NCI-H146 (cell line): Measurements from ENCODE around the gene TSPAN17.

Experiments used
- DNase-seq: peaks from one replicate; lab custom pipeline; 2025; lab: John Stamatoyannopoulos, UW

TSPAN17 gene

DNA sequence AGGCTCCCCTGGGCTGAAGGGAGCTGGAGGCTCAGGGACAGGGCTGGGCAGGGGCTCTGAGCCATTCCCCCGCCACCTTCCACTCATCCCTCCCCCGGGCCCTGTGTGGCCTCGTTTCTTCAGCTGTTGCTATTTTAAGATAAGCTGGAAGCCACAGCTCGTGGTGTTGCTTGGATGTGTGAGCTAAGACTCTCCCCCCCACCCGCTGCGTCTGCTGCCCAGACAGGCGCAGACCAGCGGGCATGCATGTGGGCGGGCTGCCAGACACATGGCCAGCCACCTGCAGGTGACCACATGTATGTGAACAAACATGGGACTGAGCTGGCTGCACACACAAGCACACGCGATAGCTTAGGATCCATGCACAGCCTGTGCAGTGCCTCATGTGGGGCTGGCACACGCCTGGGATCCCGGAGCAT, 25.6 kb upstream of the TSPAN17 start:
- DNase-seq: no peak

DNA sequence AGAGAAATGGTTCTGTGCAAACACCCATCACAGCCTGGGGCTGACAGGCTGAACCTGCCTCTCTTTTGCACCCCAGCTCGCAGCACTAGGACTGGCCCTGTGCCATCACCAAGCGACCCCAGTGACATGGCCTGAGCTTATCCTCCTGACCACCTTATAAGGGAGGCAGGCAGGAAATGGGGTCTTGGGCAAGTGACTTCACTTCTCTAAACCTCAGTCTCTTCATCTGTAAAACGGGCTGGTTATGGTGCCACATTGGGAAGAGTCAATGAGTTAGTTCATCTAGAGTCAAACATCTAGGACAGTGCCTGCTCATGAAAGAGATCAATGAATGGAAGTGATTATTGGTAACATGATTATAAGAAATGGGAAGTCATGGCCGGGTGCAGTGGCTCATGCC, 23.1 kb upstream of the TSPAN17 start:
- no peak for DNase-seq

DNA sequence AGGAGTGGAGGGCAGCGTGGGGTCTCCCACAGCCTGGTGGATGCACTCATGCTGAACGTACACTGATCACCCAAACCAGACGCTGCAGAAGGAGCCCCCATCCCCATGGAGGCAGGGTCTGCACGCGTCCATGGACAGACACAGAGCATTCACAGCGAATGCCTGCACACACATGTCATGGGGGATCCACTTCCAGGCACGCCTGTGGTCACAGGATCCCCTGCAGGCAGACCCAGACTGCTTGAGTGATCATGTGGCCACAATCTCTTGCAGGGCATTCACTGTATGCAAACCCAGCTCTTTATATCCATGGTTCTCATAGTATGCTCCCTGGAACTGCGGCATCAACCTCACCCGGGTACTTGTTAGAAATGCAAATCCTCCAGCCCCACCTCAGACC, 22.3 kb upstream of the TSPAN17 start:
- DNase-seq: no peak

DNA sequence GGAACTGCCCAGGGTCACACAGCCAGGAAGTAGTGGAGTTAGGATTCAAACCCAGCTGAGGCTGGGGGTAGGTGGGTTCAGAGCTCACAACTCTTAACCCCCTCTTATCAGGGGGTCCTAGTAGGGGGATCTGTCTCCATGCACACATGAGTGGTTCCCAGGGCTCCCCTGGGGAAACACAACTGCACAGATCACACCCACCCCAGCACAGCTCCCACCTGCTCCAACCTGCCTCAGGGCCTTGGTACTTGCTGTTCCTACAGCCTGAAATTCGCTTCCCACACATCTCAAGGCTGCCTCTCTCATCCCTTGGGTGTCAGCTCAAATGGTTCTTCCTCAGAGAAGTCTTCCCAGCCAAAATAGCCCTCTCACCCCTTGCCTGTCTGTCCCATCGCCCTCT, 21.8 kb upstream of the TSPAN17 start:
- DNase-seq: no peak

DNA sequence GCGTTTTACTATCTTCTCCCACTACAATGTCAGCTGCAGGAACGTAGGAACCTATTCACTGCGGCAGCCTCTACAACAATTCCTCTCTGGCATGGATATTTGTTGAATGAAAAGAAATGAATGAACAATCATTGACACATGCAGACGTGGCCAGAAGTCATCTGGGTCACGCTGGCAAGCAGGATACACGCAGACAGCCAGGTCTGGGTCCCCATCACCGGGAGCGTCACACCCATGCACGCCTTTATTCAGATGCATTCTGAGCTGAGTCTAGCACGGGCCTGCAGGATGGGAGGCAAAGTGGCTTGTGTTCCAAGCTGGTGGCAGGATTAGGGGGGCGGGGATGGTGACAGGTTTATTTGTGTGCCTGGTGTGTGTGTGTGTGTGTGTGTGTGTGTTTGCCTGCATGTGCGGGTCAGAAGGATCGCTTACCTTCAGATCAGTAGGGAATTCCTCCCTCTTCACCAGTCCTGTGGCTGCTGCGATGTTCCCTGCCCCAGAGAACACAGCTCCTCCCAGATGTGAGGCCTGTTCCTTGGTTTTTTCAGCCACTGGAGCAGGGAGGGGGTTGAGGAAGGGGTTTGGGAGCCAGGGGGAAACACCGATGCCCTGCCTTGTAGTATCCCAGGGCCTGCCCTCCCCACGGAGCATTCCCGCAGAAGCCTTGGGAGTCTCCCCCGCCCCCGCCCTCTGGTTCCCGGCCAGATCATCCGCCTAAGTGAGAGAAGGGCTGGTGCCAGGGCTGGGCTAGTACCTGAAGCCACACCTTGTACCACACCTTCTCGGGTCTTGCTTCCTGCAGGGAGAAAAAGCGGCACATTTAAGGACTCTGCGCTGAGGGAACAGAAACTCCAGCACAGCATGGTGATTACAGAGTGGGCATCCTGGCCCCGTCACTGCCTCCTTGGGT, 21.1 kb upstream of the TSPAN17 start:
- no peak for DNase-seq

DNA sequence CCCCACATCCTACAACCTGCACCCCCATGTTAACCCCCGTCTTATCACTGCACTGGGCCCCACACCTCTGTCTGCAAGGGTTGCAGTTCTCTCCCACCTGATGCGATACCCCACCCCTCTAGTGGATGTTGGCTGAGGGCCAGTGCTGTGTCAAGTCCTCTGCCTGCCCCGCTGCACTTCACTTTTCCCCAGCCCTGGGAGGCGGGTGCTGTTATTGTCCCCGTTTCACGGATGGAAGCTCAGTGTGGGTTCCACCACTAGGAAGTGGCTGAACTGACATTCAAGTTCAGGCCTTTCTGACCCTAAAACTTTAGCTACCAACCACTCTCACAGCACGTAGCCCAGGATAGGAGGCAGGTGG, 20.4 kb upstream of the TSPAN17 start:
- no peak for DNase-seq

DNA sequence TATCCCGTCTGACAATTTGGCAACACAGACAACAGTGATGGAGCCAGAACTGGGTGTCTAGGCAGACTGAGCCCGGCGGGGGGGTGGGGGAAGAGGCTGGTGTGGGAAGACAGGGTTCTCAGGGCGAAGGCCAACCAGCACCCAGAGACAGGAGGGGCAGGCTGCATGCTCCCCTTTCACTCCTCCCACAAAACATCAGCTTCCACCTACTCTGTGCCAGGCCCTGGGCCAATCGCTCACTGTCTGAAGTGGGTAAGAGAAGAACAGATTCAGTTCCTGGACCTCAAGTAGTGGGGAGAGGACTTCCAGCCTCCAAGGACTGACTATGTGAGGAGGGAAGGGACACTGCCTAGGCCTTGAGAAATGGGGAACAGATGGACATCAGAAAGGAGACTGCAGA, 19.7 kb upstream of the TSPAN17 start:
- DNase-seq: no peak

DNA sequence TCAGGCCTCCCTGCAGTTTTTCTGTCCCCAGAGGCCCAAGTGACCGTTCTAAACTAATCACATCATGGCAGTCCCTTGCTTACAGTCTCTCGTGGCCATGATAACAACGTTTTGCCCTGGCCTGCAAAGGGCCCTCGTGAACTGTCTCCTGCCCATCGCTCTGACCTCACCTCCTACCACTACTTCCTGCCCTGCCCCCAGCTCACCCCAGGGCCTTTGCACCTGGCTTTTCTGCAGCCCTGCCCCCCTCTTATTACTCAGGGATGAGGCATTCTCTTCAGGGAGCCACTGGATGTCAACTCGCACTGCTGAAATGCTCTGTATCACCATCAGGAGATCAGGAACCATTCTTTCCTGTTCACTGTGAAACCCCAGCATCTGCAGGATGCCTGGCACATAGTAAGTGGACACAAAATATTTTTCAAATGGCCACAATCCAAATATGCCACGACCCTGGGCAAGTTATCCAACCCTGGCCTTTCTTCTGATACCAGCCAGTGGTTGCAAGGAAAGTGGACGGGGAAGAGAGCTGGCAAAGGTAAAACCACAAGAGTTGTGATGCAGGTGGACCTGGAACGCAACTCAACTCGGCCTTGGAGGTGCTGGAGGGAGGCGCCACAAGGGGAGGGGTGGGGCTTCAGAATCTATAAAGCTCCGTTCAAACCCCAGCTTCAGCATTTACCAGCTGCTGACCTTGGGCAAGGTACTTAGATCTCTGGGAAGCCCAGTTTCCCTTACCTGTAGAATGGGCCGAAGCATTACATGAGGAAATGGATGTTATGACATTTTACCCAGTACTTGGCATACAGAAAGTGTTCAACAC, 18.7 kb upstream of the TSPAN17 start:
- no peak for DNase-seq

DNA sequence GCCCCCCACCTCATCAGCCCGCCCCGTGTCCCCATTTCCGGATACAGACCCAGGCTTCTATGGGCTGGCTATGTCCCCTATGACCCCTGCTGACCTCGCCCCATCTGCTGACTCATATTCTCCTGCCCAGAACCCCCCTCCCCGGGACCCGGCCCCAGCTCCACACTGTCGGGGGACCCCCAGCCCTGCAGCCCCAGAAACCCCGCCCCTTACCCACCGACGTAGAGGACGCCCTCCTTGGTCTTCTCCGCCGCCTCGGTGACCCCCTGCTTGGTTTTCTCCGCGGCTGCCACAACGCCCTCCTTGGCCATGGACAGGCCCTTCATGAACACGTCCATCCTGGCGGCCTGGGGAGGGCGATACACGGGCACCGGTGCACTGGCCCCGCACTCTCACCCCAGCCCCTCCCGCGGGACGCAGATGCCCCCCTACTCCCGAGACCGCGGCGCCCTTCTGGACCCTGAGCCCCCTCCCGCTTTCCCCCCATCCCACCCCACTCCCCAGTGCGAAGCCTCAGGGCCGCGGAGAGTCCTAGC, 17.9 kb upstream of the TSPAN17 start:
- DNase-seq: no peak

DNA sequence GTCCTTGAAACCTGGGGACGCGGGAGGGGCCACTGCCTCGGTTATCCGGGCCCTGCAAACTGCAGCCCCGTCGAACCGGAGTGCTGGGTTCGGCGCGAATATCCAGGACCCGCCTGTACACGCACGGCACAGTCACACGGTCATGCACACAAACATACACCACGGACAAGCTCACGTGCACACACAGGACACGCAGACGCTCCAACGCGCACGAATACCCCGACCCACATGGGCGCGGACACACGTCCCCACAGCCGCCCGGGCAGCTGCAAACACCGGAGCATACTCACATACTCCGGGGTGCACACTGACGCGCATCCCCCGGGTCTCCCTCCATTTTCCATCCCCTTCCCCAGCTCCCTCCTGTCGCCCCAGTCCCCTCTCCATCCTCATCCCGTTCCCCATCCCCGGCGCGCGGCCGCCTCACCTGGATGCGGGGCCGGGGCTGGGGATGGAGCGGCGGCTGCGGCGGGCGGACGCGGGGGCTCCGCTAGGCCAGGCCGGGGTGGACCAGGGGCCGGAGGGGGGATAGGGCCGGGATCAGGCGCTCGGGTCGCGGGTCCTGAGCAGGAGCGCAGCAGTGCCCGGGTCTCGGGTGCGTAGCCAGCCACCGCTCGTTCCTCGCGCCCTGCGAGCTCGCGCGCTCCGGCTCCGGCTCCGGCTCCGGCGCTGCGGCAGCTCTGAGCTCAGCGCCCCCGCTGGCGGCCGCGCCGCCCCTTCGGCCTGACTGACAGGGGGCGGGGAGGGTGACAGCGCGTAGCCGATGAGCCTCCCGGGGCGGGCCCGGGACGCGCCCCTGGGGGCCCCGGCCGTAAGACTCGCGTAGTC, 17.2 kb upstream of the TSPAN17 start, which contains the start of the genes EIF4E1B and SNCB:
Gene EIF4E1B (plus strand): TSS at position 823 of the 828 bp plus-strand sequence. CDS start 12,113 bp downstream, outside the sequence.
Gene SNCB (minus strand): TSS at position 682 of the 828 bp plus-strand sequence. CDS start 880 bp downstream, outside the sequence.
- DNase-seq: peak; percentile 54

DNA sequence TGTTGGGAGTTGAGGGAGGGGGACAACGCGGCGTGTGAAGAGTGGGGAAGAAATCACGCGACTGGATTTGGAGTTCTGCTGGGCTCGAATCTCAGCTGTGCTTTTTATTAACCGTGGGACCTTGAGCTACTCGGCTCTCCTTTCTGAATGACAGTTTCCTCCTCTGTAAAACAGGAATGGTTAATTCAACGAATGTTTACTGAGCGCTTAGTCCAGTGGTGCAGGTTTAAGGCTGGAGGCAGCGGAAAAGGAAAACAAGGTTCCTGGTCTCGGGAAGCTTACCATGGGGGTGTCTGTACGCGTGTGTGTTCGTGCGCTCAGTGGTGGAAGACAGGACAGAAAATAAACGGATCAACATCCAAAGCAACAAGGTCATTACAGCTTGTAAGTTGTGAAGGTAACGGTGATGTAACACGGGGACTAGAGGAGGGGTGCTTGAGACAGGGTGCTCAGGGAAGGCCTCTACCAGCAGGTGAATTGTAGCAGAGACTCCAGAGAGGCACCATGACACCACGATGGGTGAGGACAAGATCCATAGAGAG, 16.5 kb upstream of the TSPAN17 start:
- no peak for DNase-seq

DNA sequence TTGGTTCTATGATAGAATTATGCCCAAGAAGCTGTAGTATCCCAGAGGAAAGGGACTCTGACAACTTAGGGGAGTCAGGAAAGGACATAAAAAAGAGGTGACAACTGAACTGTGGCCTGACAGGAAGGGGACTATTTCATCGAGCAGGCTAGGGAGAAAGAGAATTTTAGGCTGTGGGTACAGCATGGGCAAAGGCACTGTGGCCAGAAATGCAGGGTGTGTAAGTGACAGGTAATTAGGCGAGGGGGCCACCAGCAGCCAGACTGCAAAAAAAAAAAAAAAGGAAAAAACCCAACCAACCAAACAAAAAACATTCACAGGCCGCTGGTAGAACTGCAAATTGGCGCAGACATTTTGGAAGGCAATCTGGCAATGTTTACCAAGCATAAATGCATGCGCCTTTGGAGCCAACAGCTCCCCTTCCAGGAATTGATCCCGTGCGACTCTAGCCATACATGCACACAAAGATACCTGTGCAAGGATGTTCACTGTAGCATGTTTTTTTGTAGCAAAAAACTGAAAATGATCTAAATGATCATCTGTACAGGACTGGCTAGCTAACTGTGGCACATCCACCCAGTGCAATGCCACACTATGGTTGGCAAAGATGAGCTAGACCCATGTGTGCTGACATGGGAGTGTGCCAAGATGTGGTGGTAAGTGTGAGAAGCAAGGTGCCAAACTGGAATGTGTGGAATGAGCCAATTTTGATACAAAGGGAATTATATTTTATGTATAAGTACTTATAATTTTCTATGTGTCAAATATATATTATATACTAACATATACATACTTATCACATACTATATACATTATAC, 15.7 kb upstream of the TSPAN17 start:
- DNase-seq: no peak

DNA sequence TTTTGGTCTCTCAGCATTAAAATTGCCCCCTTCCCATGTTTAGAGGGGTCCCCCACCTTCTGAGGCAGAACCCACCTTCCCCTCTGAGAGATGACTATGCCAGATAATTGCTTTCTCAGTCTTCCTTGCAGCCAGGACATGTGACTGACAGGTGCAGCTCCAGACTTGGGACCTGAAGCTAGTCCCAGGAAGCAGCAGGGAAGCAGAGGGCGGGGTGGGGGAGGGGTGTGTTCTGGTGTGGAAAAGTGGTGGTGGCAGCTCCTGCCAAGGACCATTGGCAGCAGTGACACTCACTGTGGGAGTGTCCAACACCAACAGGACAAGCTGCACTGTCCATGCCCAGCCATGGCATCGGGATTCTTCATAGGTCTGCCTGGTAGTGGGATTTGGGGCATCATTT, 14.5 kb upstream of the TSPAN17 start:
- no peak for DNase-seq

DNA sequence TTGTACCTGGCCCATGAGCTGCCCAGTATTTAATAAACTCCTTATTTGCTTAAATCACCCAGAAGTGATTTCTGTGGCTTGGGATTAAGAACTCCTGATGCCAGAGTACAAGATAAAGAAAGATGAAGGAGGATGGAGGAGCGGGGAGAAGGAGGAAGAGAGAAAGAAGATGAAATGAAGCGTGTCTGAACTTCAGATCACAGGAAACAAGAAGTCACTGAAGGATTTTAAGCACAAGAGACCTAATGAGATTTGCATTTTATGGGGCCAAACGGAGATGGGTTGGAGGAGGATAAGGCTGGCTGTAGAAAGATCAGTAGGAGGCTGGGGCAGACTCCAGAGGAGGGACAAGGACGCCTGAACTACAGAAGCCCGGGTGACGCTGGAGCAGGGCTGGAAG, 13.7 kb upstream of the TSPAN17 start:
- DNase-seq: no peak

DNA sequence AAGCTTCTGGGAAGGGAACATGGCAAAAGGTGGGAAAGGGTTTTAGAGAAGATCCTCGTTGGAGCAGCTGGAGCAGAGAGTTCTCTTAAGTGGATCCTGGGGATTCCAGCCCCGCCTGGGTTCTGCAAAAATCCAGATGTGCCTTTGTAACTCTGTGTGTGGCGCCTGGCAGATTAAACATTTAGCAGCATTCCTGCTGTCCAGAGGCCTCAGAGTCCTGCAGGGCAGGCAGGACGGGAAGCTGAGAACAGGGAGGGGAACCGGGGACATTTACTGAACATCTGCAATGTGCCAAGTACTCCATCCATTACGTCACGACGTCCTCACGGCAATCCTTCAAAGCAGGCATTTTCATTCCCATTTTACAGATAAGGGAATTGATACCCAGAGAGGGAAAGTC, 10.9 kb upstream of the TSPAN17 start:
- DNase-seq: no peak

DNA sequence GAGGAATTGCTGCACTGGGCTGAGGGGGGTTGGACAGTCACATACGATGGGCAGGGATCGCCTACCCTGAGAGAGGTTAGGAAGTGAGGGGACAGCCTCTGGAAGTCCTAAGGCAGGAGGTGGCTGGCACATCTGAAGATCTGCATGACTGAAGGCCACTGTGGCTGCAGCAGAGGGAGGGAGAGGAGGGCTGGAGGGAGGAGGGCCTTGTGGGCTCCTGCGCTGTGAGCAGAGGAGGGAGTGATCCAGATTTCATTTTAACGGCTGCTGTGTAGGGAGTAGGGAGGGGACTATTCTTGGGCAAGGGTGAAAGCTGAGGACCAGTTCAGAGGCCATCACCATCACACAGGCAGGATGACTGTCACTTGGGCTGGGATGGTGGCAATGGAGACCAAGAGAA, 9.7 kb upstream of the TSPAN17 start:
- DNase-seq: no peak

DNA sequence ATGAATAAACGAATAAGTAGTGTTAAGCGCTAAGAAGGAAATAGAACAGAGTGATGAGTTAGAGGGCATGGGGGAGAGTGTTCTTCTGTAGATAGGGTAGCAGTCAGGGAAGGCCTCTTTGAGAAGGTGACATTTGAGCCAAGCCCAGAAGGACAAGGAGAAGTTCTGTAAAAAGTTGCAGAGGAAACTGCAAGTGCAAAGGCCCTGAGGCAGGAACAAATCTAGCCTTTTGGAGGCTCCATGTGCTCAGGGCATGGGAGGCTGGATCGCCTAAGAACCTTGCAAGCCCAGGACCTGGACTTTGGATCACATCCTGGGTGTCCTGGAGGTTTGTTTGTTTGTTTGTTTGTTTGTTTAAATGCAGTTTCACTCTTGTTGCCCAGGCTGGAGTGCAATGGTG, 8.8 kb upstream of the TSPAN17 start:
- DNase-seq: no peak

DNA sequence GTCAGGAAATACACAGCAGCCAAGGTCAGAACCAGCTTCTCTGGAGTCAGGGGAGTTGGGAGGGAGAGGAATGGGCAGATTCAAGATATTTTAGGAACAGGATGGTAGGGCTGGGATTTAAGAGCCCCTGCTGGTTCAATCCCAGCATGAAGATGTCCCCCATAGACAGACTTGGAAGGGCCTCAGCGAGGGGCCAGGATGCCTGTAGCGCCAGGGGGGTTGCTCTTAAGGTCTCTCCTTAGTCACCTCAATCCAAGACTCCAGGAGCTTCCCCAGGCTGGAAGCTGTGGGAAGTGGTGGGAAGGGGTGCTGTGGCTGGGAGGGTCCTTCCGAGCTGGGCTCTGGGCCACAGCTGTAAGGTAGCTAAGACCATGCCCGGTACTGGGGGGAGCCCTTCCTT, 8.1 kb upstream of the TSPAN17 start:
- DNase-seq: no peak

DNA sequence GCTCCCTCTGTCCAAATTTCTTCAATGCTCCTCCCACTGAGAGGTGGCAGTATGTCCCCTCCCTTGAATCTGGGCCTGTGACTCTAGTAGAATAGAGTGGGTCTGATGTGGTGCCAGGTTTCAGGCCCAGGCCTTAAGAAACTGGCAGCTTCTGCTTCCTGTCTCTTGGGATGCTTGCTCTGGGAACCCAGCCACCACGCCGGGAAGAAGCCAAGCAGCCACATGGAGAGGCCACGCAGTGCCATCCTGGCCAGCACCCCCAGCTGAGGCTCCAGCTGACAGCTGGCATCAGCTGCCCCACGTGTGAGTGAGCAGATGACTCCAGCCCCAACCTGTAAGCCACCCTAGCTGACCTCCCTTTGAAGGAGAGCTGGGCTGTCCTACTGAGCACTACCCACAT, 7.3 kb upstream of the TSPAN17 start:
- no peak for DNase-seq

DNA sequence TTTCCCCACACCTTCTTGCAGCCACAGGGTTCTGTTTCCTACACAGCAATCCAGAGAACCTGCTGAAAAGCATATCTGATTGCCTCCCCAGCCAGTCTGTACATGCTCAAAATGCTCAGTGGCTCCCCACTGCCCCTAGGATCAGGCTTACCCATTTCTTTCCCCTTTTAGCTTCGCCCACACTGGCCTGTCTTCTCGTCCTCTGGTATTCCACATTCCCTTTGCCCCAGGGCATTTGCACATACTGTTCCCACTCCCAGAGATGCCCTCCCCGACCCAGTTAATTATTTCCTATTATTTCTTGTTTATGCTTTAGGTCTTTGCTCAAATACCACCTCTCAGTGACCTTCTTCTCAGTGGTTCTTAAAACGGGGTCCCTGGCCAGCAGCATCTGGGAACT, 6.7 kb upstream of the TSPAN17 start:
- DNase-seq: no peak
